ENCODE data around the gene CASP2. TPM values are rescaled to one million over a fixed set of nuclear protein-coding genes. Genes with fewer than 3 reads are reported as not detected.

Gene CASP2
- total RNA-seq, 1 experiment from 2014 or later, result 65.3 TPM

DNA sequence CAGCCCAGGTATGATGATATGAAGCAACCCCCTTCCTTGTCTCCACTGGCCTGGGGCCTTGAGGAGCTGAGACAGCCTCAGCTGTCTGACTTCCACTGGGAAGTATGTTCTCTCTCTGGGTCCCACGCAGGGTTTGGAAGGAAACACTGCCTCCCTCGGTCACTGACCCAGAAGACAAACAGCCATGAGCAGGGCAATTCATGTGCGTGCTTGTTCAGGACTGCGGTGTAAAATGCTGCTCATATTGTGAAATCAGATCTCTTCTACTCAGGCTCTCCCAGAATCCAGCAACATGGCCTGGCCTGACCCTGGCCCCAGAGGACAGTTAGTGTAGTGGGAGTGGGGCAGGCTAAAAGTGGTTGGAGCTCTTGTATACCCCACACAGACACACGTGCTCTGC lies 30.5 kb downstream of the CASP2 start:
- Histone ChIP-seq H3K4ac (ENCODE audit: low read depth, low read length) (no peak overlapping the region), H2BK12ac (ENCODE audit: insufficient read length, low read depth, low read length) (no peak overlapping the region), H3K23me2 (ENCODE audit: insufficient read length, low read depth, low read length, poor library complexity, severe bottlenecking) (no peaks in the 10 kb centered on the region), H3K27ac (ENCODE audit: insufficient read length, low read depth, low read length) (no peak overlapping the region), H4K5ac (ENCODE audit: insufficient read length, low read depth, low read length) (no peak overlapping the region), H3K23ac (ENCODE audit: insufficient read length, low read depth, low read length) (no peak overlapping the region), H3K79me2 (ENCODE audit: insufficient read depth, low read length) (no peaks in the 10 kb centered on the region), H2BK120ac (ENCODE audit: low read depth, low read length, poor library complexity, severe bottlenecking) (no peak overlapping the region), H4K91ac (ENCODE audit: insufficient read length, low read depth, low read length) (no peak overlapping the region), H4K8ac (replicated peaks; ENCODE audit: insufficient read length, low read depth, low read length) (no peak overlapping the region), H4K20me1 (ENCODE audit: control insufficient read depth, insufficient read depth, insufficient read length) (no peaks in the 10 kb centered on the region), H3K79me1 (ENCODE audit: insufficient read depth, low read depth, low read length, poor library complexity, severe bottlenecking) (no peaks in the 10 kb centered on the region), H2BK20ac (ENCODE audit: low read depth, low read length, poor library complexity, severe bottlenecking) (no peak overlapping the region), H3K27me3 (ENCODE audit: insufficient read depth, low read length) (no peaks in the 10 kb centered on the region), H2AFZ (ENCODE audit: low read length) (no peak overlapping the region), H3K14ac (ENCODE audit: insufficient read depth, low read length) (0 out of 2 replicates have a peak overlapping the region, but pooled peaks have one; percentile 25), H3K9ac (ENCODE audit: extremely low read depth, insufficient read length, low read length) (no peak overlapping the region), H3K56ac (ENCODE audit: insufficient read length, low read depth, low read length) (no peak overlapping the region), H3K9me3 (ENCODE audit: control insufficient read depth, low read depth, low read length) (no peaks in the 10 kb centered on the region), H2AK5ac (ENCODE audit: insufficient read length, low read length) (no peak overlapping the region), H3T11ph (ENCODE audit: low read length) (no peak overlapping the region), H2BK15ac (ENCODE audit: low read depth, low read length) (no peak overlapping the region), H3K4me1 (ENCODE audit: insufficient read depth, low read length) (no peaks in the 10 kb centered on the region), H3K18ac (ENCODE audit: insufficient read length, low read depth, low read length) (no peak overlapping the region), H3K4me2 (ENCODE audit: insufficient read depth, insufficient read length, low read length) (no peak overlapping the region), H2BK5ac (ENCODE audit: insufficient read length, low read length) (no peak overlapping the region)
- H3K4me3 Mint-ChIP-seq, result no peak overlapping the region
- DNase-seq, result no peak
- H3K36me3 Mint-ChIP-seq (ENCODE audit: insufficient read depth in 1 of 3, low read depth in 3 of 3), result no peaks in the 10 kb centered on the region; a peak in 1 of 7 replicates
- no peaks in the 10 kb centered on the region; a peak in 1 of 5 replicates for H3K9me3 Mint-ChIP-seq
- peaks cover 4 to 18% of the 10 kb centered on the region in 2 experiments; a peak in 3 of 4 replicates for H3K4me1 Mint-ChIP-seq
- TF ChIP-seq, protein P1, sequence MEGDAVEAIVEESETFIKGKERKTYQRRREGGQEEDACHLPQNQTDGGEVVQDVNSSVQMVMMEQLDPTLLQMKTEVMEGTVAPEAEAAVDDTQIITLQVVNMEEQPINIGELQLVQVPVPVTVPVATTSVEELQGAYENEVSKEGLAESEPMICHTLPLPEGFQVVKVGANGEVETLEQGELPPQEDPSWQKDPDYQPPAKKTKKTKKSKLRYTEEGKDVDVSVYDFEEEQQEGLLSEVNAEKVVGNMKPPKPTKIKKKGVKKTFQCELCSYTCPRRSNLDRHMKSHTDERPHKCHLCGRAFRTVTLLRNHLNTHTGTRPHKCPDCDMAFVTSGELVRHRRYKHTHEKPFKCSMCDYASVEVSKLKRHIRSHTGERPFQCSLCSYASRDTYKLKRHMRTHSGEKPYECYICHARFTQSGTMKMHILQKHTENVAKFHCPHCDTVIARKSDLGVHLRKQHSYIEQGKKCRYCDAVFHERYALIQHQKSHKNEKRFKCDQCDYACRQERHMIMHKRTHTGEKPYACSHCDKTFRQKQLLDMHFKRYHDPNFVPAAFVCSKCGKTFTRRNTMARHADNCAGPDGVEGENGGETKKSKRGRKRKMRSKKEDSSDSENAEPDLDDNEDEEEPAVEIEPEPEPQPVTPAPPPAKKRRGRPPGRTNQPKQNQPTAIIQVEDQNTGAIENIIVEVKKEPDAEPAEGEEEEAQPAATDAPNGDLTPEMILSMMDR (conservative IDR thresholded peaks at IDR 0.05), result no peak
- 0 out of 7 replicates have a peak overlapping the region, but pooled peaks of 1 of the 3 experiments have one; percentile 41 for H3K27ac Mint-ChIP-seq
- no CpG with 5 or more reads among the region's 5 CpGs for WGBS (ENCODE audit: extremely low coverage, insufficient read length, low lambda C conversion rate)
- peaks cover 4% of the 10 kb centered on the region for H3K27me3 Mint-ChIP-seq (ENCODE audit: low read depth)
